IMR-90 (cell line): ENCODE measurements around the gene NFATC3. TPM values are rescaled to one million over a fixed set of nuclear protein-coding genes. Genes with fewer than 3 reads are reported as not detected.
A peak's percentile ranks its signal among the peaks of the same experiment; 100 is the strongest.

Experiments
- ATAC-seq: fragments of 200-7000 bp; cut with Tn5 transposase; 2 replicates; pipeline ENCODE4 v1.9.1; 2020; ENCODE audit warnings: low read depth, mild to moderate bottlenecking, moderate library complexity
- BruUV-seq: library from RNA; stranded (reverse); fragments of 400-500 nt; replicated peaks from 2 replicates; lab custom pipeline; 2021; lab: Mats Ljungman, UMichigan
- CTCF ChIA-PET: fragments of 300-600 bp; formaldehyde crosslinking; extraction: SDS; loops from one replicate; lab custom pipeline; 2021; ENCODE audit warnings: antibody characterized with exemption; lab: Yijun Ruan, JAX
- POLR2A ChIA-PET: fragments of 300-600 bp; sonication (Branson Sonifier 250); formaldehyde crosslinking; loops from one replicate; lab custom pipeline; 2022; ENCODE audit warnings: antibody characterized with exemption; ENCODE audit not compliant: unreplicated experiment; lab: Charles Lee
- DNase-seq: peaks from one replicate; pipeline ENCODE4 v3.0.0; 2013
- H2AFZ ChIP-seq: replicated peaks from 2 replicates; pipeline ENCODE3; 2013; ENCODE audit warnings: low read length, mild to moderate bottlenecking; ENCODE audit not compliant: poor library complexity
- H2AK5ac ChIP-seq: 2 replicates; pipeline ENCODE4 v1.6.1; 2013; ENCODE audit warnings: low read depth, low read length, inconsistent platforms
- H2AK9ac ChIP-seq: replicated peaks from 2 replicates; pipeline ENCODE3; 2013; ENCODE audit warnings: mild to moderate bottlenecking, low read depth, low read length, moderate library complexity; ENCODE audit not compliant: poor library complexity
- H2BK120ac ChIP-seq: 2 replicates; pipeline ENCODE4 v1.6.1; 2013; ENCODE audit warnings: low read depth, low read length, inconsistent platforms
- H2BK15ac ChIP-seq: 3 replicates; pipeline ENCODE4 v1.6.1; 2013; ENCODE audit warnings: low read depth, low read length, inconsistent platforms
- H2BK20ac ChIP-seq: 2 replicates; pipeline ENCODE4 v1.6.1; 2013; ENCODE audit warnings: low read depth, mild to moderate bottlenecking, inconsistent platforms, low read length, moderate library complexity
- H2BK5ac ChIP-seq: 2 replicates; pipeline ENCODE4 v1.6.1; 2013; ENCODE audit warnings: mild to moderate bottlenecking, low read depth, low read length, inconsistent platforms; ENCODE audit not compliant: poor library complexity, severe bottlenecking
- H3K14ac ChIP-seq: replicated peaks from 2 replicates; pipeline ENCODE4 v1.6.1; 2013; ENCODE audit warnings: low read depth, low read length, inconsistent platforms
- H3K18ac ChIP-seq: 2 replicates; pipeline ENCODE4 v1.6.1; 2013; ENCODE audit warnings: low read depth, low read length, control low read depth
- H3K23ac ChIP-seq: 2 replicates; pipeline ENCODE4 v1.6.1; 2013; ENCODE audit warnings: low read depth, low read length, inconsistent platforms
- H3K27ac ChIP-seq: 2 replicates; pipeline ENCODE4 v1.5.1; 2013; ENCODE audit warnings: mild to moderate bottlenecking, control low read depth, low read length; ENCODE audit not compliant: insufficient read depth
- H3K27me3 ChIP-seq: 2 replicates; pipeline ENCODE4 v1.6.1; 2013; ENCODE audit warnings: low read length; ENCODE audit not compliant: control insufficient read depth, insufficient read depth
- H3K36me3 ChIP-seq: 2 replicates; pipeline ENCODE4 v1.6.1; 2013; ENCODE audit warnings: low read length, mixed read lengths; ENCODE audit not compliant: control insufficient read depth, insufficient read depth
- H3K4ac ChIP-seq: 2 replicates; pipeline ENCODE4 v1.6.1; 2013; ENCODE audit warnings: low read depth, low read length, inconsistent platforms
- H3K4me1 ChIP-seq: 2 replicates; pipeline ENCODE4 v1.6.1; 2013; ENCODE audit warnings: low read length, mixed read lengths; ENCODE audit not compliant: control insufficient read depth, insufficient read depth
- H3K4me2 ChIP-seq: 2 replicates; pipeline ENCODE4 v1.6.1; 2013; ENCODE audit warnings: low read depth, mild to moderate bottlenecking, control low read depth, low read length, moderate library complexity
- H3K4me3 ChIP-seq: 2 replicates; pipeline ENCODE4 v1.5.1; 2013; ENCODE audit warnings: low read depth, mild to moderate bottlenecking, control low read depth, low read length, moderate library complexity; ENCODE audit not compliant: insufficient read depth
- H3K56ac ChIP-seq: 2 replicates; pipeline ENCODE4 v1.6.1; 2013; ENCODE audit warnings: low read length, inconsistent platforms; ENCODE audit not compliant: insufficient read depth; ENCODE audit errors: extremely low read depth
- H3K79me1 ChIP-seq, 2 experiments: 2 replicates each; pipeline ENCODE4 v1.6.1; 2013; ENCODE audit warnings: low read length in 2 of 2, inconsistent platforms in 1 of 2, low read depth in 1 of 2
- H3K9ac ChIP-seq: 2 replicates; pipeline ENCODE4 v1.6.1; 2013; ENCODE audit warnings: low read depth, low read length, control low read depth
- H3K9me1 ChIP-seq: 2 replicates; pipeline ENCODE4 v1.6.1; 2013; ENCODE audit warnings: low read length, inconsistent platforms; ENCODE audit not compliant: insufficient read depth
- H3K9me3 ChIP-seq: 2 replicates; pipeline ENCODE4 v1.6.1; 2013; ENCODE audit warnings: low read length; ENCODE audit not compliant: control insufficient read depth, insufficient read depth
- H4K20me1 ChIP-seq: 2 replicates; pipeline ENCODE4 v1.6.1; 2013; ENCODE audit warnings: low read length, inconsistent platforms; ENCODE audit not compliant: insufficient read depth
- H4K5ac ChIP-seq: 2 replicates; pipeline ENCODE4 v1.6.1; 2013; ENCODE audit warnings: mild to moderate bottlenecking, low read depth, low read length, control low read depth
- H4K8ac ChIP-seq, 2 experiments: 2 replicates each; pipeline ENCODE4 v1.6.1; 2013; ENCODE audit warnings: low read depth in 2 of 2, low read length in 2 of 2, control low read depth in 1 of 2, inconsistent platforms in 1 of 2
- H4K91ac ChIP-seq: 2 replicates; pipeline ENCODE4 v1.6.1; 2013; ENCODE audit warnings: low read depth, low read length, inconsistent platforms; ENCODE audit not compliant: insufficient read depth
- CEBPB ChIP-seq: IDR thresholded peaks from 2 replicates; pipeline ENCODE4 v1.6.1; 2012; ENCODE audit warnings: low read depth, low read length, improper control_type of control experiment
- MAFK ChIP-seq: IDR thresholded peaks from 2 replicates; pipeline ENCODE4 v1.6.1; 2012; ENCODE audit warnings: low read depth, low read length, improper control_type of control experiment
- MXI1 ChIP-seq: IDR thresholded peaks from 2 replicates; pipeline ENCODE4 v1.6.1; 2012; ENCODE audit warnings: low read depth, mild to moderate bottlenecking, low read length, moderate library complexity, borderline replicate concordance
- NFE2L2 ChIP-seq: fragments of 150-350 bp; IDR thresholded peaks from 2 replicates; pipeline ENCODE4 v1.6.1; 2016; ENCODE audit warnings: low read depth, mild to moderate bottlenecking, low read length
- RAD21 ChIP-seq: IDR thresholded peaks from 2 replicates; pipeline ENCODE4 v1.6.1; 2012; ENCODE audit warnings: low read length, improper control_type of control experiment
- RCOR1 ChIP-seq: IDR thresholded peaks from 2 replicates; pipeline ENCODE4 v1.6.1; 2012; ENCODE audit warnings: mild to moderate bottlenecking, low read length, improper control_type of control experiment; ENCODE audit not compliant: insufficient replicate concordance
- SMC3 ChIP-seq: fragments of 150-350 bp; IDR thresholded peaks from 2 replicates; pipeline ENCODE4 v1.6.1; 2016; ENCODE audit warnings: low read depth, mild to moderate bottlenecking, antibody characterized with exemption, low read length, moderate library complexity
- WGBS, 2 experiments: methylation state at CpG; one replicate each; pipeline versions ENCODE4 v1.1.5 to v1.1.7; 2013; ENCODE audit warnings: missing lambda C conversion rate in 2 of 2; ENCODE audit not compliant: insufficient read length in 1 of 2; ENCODE audit errors: extremely low coverage in 2 of 2; 5-methylcytosine and 5-hydroxymethylcytosine counted together
- dilution Hi-C: fragments of 300-500 bp; cut with HindIII; formaldehyde crosslinking; loops from one replicate; pipeline ENCODE4 v1.14.3; 2018; ENCODE audit warnings: low sequenced_read_pairs; ENCODE audit not compliant: unreplicated experiment
- in situ Hi-C: fragments of 300-500 bp; cut with MboI; formaldehyde crosslinking; loops from 3 replicates; pipeline ENCODE4 v1.14.3; 2019; ENCODE audit warnings: low sequenced_read_pairs, inconsistent platforms, mixed read lengths
- intact Hi-C: fragments of 100-400 bp; cut with micrococcal nuclease; formaldehyde crosslinking; loops from 2 replicates; pipeline ENCODE4 v1.10.0; 2022
- polyA plus RNA-seq, 3 experiments: library from polyadenylated mRNA; depleted of rRNA; stranded (reverse); fragments of >200 nt; gene quantifications; 2 replicates each; pipeline ENCODE4 v1.2.3, GENCODE V29; 2012; ENCODE audit warnings: low replicate concordance in 1 of 3
- total RNA-seq: library from RNA; depleted of rRNA; stranded (reverse); fragments of >200 nt; gene quantifications from 2 replicates; pipeline ENCODE4 v1.2.3, GENCODE V29; 2012

NFATC3 gene
- total and polyA plus RNA-seq, 2 of the 4 experiments (the other 2 are of a cell fraction): 6.3 to 21.5 TPM

DNA sequence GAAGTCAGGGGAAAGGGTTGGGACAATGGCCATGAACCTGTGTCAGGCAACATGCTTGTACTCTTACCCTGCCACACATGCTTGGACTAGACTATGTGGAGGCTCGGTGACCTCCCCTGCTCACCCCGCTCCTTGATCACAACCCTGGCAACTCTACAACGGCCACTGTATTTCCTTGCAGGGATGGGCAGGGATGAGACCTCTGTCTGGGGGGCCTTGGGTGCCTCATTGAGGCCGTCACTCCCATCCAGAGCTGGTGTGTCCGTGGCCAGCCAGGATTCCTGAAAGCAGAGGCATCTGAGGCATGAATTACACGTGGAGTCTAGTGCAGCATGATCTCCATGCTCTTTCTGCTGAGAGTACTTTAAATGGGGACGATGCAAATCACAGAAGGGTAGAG lies 161.0 kb downstream of the NFATC3 start:
- no peak overlapping the region for H2BK120ac ChIP-seq
- H2BK5ac ChIP-seq: no peak overlapping the region
- H3K27ac ChIP-seq: no peak overlapping the region
- TF ChIP-seq SMC3 (no peak), NFE2L2 (no peak), RCOR1 (no peak), CEBPB (no peak), MAFK (no peak), MXI1 (0 out of 2 replicates have a peak, but pooled peaks have one; percentile 20), RAD21 (no peak)
- no peak overlapping the region; the same call in 1 of the 2 replicates for H4K91ac ChIP-seq
- peak overlapping the region; percentile 86 for H3K4me3 ChIP-seq
- 86% methylated on average over 3 of the region's 7 CpGs; no CpG with 5 or more reads in 1 of the 2 experiments for WGBS, 2 experiments
- peaks cover 14% of the 10 kb centered on the region for H3K4me1 ChIP-seq
- H2AK9ac ChIP-seq: peak overlapping the region; percentile 96
- no TSS peak for BruUV-seq
- peak overlapping the region; percentile 94 for H3K4me2 ChIP-seq
- ATAC-seq (no peak), DNase-seq (no peak)
- dilution Hi-C loops (no loop called here), in situ Hi-C loops (no loop called here), intact Hi-C loops (no loop called here)
- no peak overlapping the region for H3K9ac ChIP-seq
- CTCF ChIA-PET: no interaction called here
- H3K79me1 ChIP-seq: peaks cover 30 to 49% of the 10 kb centered on the region in 2 experiments
- H2AFZ ChIP-seq: peak overlapping the region; percentile 100
- no peak overlapping the region for H2BK15ac ChIP-seq
- peak overlapping the region; percentile 88 for H2AK5ac ChIP-seq
- H3K36me3 ChIP-seq: peaks cover 7% of the 10 kb centered on the region
- no peaks in the 10 kb centered on the region for H4K20me1 ChIP-seq
- peak overlapping the region; percentile 45; the same call in 1 of the 2 replicates for H3K4ac ChIP-seq
- H3K9me1 ChIP-seq: peaks cover 27% of the 10 kb centered on the region
- H2BK20ac ChIP-seq: no peak overlapping the region
- no peak overlapping the region for H4K5ac ChIP-seq
- no peak overlapping the region for H3K56ac ChIP-seq
- peak overlapping the region; percentile 70; the same call in 1 of the 2 replicates for H3K23ac ChIP-seq
- no peak overlapping the region for H3K18ac ChIP-seq
- no peaks in the 10 kb centered on the region for H3K9me3 ChIP-seq
- peak overlapping the region; percentile 74; the same call in 1 of the 2 replicates for H3K14ac ChIP-seq
- POLR2A ChIA-PET: no interaction called here
- no peak overlapping the region for H4K8ac ChIP-seq
- no peaks in the 10 kb centered on the region for H3K27me3 ChIP-seq
